Measurements from ENCODE around the gene PCDHGC3. TPM values are rescaled to one million over a fixed set of nuclear protein-coding genes. Genes with fewer than 3 reads are reported as not detected.

PCDHGC3 gene
- total and polyA plus RNA-seq, 2 of the 13 experiments (the other 11 are each of a cell fraction or from before 2014, with no cell fraction given): 0.20 to 0.30 TPM

DNA sequence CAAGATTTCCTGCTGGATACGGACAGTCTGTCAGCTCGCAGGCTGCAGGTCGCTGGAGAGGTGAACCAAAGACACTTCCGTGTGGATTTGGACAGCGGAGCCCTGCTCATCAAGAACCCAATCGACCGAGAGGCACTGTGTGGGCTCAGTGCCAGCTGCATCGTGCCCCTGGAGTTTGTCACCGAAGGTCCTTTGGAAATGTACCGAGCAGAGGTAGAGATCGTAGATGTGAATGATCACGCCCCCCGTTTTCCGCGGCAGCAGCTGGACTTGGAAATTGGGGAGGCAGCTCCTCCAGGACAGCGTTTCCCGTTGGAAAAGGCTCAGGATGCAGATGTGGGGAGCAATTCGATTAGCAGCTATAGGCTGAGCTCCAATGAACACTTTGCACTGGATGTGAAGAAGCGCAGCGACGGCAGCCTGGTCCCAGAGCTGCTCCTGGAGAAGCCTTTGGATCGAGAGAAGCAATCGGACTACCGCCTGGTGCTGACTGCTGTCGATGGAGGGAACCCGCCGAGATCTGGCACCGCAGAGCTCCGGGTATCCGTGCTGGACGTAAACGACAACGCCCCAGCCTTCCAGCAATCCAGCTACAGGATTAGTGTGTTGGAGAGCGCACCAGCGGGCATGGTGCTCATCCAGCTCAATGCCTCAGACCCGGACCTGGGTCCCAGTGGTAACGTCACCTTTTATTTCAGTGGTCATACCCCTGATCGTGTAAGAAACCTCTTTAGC is 9.7 kb downstream of the PCDHGC3 start (continued):
- no peak for TF ChIP-seq CREM (IDR thresholded peaks at IDR 0.05)
- no peak for TF ChIP-seq CREM (CRISPR knock-in tag; IDR thresholded peaks at IDR 0.05)
- no peak for TF ChIP-seq CCDC6 (CRISPR knock-in tag; IDR thresholded peaks at IDR 0.05)
- TF ChIP-seq SOX5 (CRISPR knock-in tag; IDR thresholded peaks at IDR 0.05; ENCODE audit: borderline replicate concordance): no peak

DNA sequence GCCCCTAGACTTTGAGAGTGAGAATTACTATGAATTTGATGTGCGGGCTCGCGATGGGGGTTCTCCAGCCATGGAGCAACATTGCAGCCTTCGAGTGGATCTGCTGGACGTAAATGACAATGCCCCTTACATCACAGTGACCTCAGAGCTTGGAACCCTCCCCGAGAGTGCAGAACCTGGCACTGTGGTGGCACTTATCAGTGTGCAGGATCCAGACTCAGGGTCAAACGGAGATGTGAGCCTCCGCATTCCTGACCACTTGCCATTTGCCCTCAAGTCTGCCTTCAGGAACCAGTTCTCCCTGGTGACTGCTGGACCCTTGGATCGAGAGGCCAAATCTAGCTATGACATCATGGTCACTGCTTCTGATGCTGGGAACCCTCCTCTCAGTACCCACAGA is 10.3 kb downstream of the PCDHGC3 start:
- peaks cover 3 to 33% of the 10 kb centered on the region in 2 experiments for H3K27me3 ChIP-seq (ENCODE audit: control insufficient read depth in 1 of 2, insufficient read depth in 2 of 2, low read length in 2 of 2)
- ATAC-seq (no peak), FAIRE-seq (no peak), DNase-seq (ENCODE audit: low spot score) (no peak)
- BruUV-seq (replicated peaks): no TSS peak
- H3K27ac ChIP-seq (ENCODE audit: extremely low read length, insufficient read depth, low read length): no peak overlapping the region
- no peak overlapping the region for H2AFZ ChIP-seq (ENCODE audit: low read length)
- no peaks in the 10 kb centered on the region for H3K36me3 ChIP-seq (replicated peaks in 1 of 2; ENCODE audit: control insufficient read depth in 1 of 2, insufficient read depth in 2 of 2, low read length in 2 of 2)
- no peaks in the 10 kb centered on the region for H3K9me3 ChIP-seq (ENCODE audit: low read length)
- 0 out of 2 replicates have a peak, but pooled peaks have one; percentile 25 for TF ChIP-seq CREB1 (IDR thresholded peaks at IDR 0.05)
- TF ChIP-seq CREB1 (CRISPR knock-in tag; IDR thresholded peaks at IDR 0.05): no peak
- TF ChIP-seq, protein P1, sequence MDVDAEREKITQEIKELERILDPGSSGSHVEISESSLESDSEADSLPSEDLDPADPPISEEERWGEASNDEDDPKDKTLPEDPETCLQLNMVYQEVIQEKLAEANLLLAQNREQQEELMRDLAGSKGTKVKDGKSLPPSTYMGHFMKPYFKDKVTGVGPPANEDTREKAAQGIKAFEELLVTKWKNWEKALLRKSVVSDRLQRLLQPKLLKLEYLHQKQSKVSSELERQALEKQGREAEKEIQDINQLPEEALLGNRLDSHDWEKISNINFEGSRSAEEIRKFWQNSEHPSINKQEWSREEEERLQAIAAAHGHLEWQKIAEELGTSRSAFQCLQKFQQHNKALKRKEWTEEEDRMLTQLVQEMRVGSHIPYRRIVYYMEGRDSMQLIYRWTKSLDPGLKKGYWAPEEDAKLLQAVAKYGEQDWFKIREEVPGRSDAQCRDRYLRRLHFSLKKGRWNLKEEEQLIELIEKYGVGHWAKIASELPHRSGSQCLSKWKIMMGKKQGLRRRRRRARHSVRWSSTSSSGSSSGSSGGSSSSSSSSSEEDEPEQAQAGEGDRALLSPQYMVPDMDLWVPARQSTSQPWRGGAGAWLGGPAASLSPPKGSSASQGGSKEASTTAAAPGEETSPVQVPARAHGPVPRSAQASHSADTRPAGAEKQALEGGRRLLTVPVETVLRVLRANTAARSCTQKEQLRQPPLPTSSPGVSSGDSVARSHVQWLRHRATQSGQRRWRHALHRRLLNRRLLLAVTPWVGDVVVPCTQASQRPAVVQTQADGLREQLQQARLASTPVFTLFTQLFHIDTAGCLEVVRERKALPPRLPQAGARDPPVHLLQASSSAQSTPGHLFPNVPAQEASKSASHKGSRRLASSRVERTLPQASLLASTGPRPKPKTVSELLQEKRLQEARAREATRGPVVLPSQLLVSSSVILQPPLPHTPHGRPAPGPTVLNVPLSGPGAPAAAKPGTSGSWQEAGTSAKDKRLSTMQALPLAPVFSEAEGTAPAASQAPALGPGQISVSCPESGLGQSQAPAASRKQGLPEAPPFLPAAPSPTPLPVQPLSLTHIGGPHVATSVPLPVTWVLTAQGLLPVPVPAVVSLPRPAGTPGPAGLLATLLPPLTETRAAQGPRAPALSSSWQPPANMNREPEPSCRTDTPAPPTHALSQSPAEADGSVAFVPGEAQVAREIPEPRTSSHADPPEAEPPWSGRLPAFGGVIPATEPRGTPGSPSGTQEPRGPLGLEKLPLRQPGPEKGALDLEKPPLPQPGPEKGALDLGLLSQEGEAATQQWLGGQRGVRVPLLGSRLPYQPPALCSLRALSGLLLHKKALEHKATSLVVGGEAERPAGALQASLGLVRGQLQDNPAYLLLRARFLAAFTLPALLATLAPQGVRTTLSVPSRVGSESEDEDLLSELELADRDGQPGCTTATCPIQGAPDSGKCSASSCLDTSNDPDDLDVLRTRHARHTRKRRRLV (CRISPR knock-in tag; IDR thresholded peaks at IDR 0.05): no peak
- H3K79me2 ChIP-seq (ENCODE audit: insufficient read depth, low read length): no peaks in the 10 kb centered on the region
- POLR2A ChIA-PET: no interaction called here
- no peak overlapping the region for H3K4me2 ChIP-seq (ENCODE audit: low read depth, low read length)
- H3K4me1 ChIP-seq (ENCODE audit: insufficient read depth, low read length): no peaks in the 10 kb centered on the region
- no peak overlapping the region for H3K9ac ChIP-seq (ENCODE audit: insufficient read depth, low read depth, low read length)
- WGBS (ENCODE audit: low lambda C conversion rate): 86% methylated on average over 5 of the region's 9 CpGs
- intact Hi-C loops (cut with micrococcal nuclease; ENCODE audit: unreplicated experiment) (no loop called here), in situ Hi-C loops (cut with HindIII; ENCODE audit: extremely low pct_ligation_motif_present, low pct_unique_long_range_greater_than_20kb) (no loop called here)
- no peaks in the 10 kb centered on the region for H4K20me1 ChIP-seq (ENCODE audit: insufficient read depth, low read length)
- no peak overlapping the region for H3K4me3 ChIP-seq (replicated peaks in 1 of 3; ENCODE audit: insufficient read depth in 1 of 3, low read depth in 2 of 3, low read length in 3 of 3)
- CTCF ChIA-PET (ENCODE audit: low intra/inter-chr PET ratio, low total read pairs): no interaction called here
